Heart right ventricle (tissue), 16 donors: ENCODE results near the gene GRIK4. TPM values are rescaled to one million over a fixed set of nuclear protein-coding genes. Genes with fewer than 3 reads are reported as not detected.
A peak's percentile ranks its signal among the peaks of the same experiment; 100 is the strongest.

Source experiments
- ATAC-seq, 8 donors: fragments of 200-7000 bp; cut with Tn5 transposase; one replicate each; pipeline ENCODE4 v1.9.1; 2020; ENCODE audit warnings: mild to moderate bottlenecking in 8 of 8, moderate library complexity in 8 of 8, moderate number of reproducible peaks in 1 of 8
- DNase-seq, 2 donors: peaks; one replicate each; pipeline ENCODE4 v3.0.0-alpha.2; 2020
- H3K27ac ChIP-seq, 10 donors: fragments of 200-600 bp; sonication (generic) in 2 of 10; one replicate each; pipeline versions ENCODE4 v1.5.0 to v1.8.0; 2020 to 2022; ENCODE audit warnings: mild to moderate bottlenecking in 3 of 10
- H3K27me3 ChIP-seq, 7 donors: fragments of 200-600 bp; one replicate each; pipeline ENCODE4 v1.8.0; 2021 to 2022; ENCODE audit warnings: mild to moderate bottlenecking in 2 of 7
- H3K36me3 ChIP-seq, 9 donors: fragments of 200-600 bp; sonication (generic) in 1 of 9; one replicate each; pipeline versions ENCODE4 v1.5.0 to v1.8.0; 2020 to 2022; ENCODE audit warnings: mild to moderate bottlenecking in 2 of 9
- H3K4me1 ChIP-seq, 9 donors: fragments of 200-600 bp; sonication (generic) in 1 of 9; one replicate each; pipeline versions ENCODE4 v1.5.0 to v1.8.0; 2020 to 2022; ENCODE audit warnings: mild to moderate bottlenecking in 4 of 9
- H3K4me3 ChIP-seq, 10 donors: fragments of 200-600 bp; sonication (generic) in 2 of 10; one replicate each; pipeline versions ENCODE4 v1.5.0 to v1.8.0; 2020 to 2022; ENCODE audit warnings: mild to moderate bottlenecking in 7 of 10, moderate library complexity in 2 of 10
- H3K9me3 ChIP-seq, 11 donors: fragments of 200-600 bp in 10 of 11; sonication (generic) in 2 of 11; one replicate each; pipeline versions ENCODE4 v1.5.0 to v1.8.0; 2013 to 2022; ENCODE audit warnings: mild to moderate bottlenecking in 2 of 11, control low read depth in 1 of 11, moderate library complexity in 1 of 11
- CTCF ChIP-seq, 9 donors: fragments of 200-600 bp; sonication (generic) in 2 of 9; IDR thresholded peaks; one replicate each; pipeline versions ENCODE4 v1.5.0 to v1.8.0; 2021 to 2022; ENCODE audit warnings: antibody characterized with exemption in 9 of 9, mild to moderate bottlenecking in 5 of 9, moderate library complexity in 1 of 9
- WGBS, 2 donors: extraction: QIAGEN DNeasy Blood & Tissue Kit; methylation state at CpG; one replicate each; pipeline ENCODE4 v1.1.7; 2013; ENCODE audit warnings: inconsistent platforms in 1 of 2; 5-methylcytosine and 5-hydroxymethylcytosine counted together
- intact Hi-C, 10 donors: fragments of 100-400 bp; cut with DNase I; formaldehyde crosslinking; loops; one replicate each; pipeline versions ENCODE4 v1.11.1 to v1.14.2; 2022
- polyA plus RNA-seq, 2 donors: library from polyadenylated mRNA; stranded (reverse); fragments of 200-250 nt; gene quantifications; one replicate each; pipeline ENCODE4 v1.2.3, GENCODE V29; 2013
- total RNA-seq, 10 donors: library from RNA; stranded (reverse); fragmentation: NEBNext Ultra II Directional in 3 of 10; extraction: Animal tissue kit (Norgen Biotek cat#: 25700) in 3 of 10; gene quantifications; one replicate each; pipeline versions ENCODE4 v1.2.1 to v1.2.4, GENCODE V29; 2021 to 2023
- donor health status: Arrhythmogenic right ventricular cardiomyopathy.
- donor health status: ischemic (EF 13 %, LVEDD 7.1; RV severe dilation, severe dysfunction).
- donor health status: healthy with polysubstance abuse.
- donor health status: DM: no; HTN: yes; CAD: no.
- donor health status: DM: no; HTN: no; CAD: no.
- donor health status: ischemic (EF 25% LVEDD 6.9; RV normal size, moderate dysfunction).
- donor health status: ischemic (EF 25% LVEDD 5.7; RV mildly dilated, moderate dysfunction).
- donor health status: healthy.
- donor health status: DM: yes; HTN: yes; CAD: no.
- donor health status: Ischemic cardiomyopathy.
- donor health status: ischemic (EF 35%, LVEDD 5.7; RV mildly dilated, moderate dysfunction).
- donor health status: nonischemic (EF 11% LVEDD 7.7; RV severe dilation, severe dysfunction).
- donor health status: DM: yes; HTN: yes; CAD: no.
- donor health status: PGD.
- donor health status: ischemic (EF 29% LVEDD 5.4; RV normal size, mild dysfunction).
- donor health status: nonischemic (EF 23%, LVEDD 6.1; RV moderate dilation, normal function).

The GRIK4 gene
- total and polyA plus RNA-seq, 12 donors = 0.01 to 0.85 (median 0.37) TPM; not detected in 6

GRCh38 chr11:120832481-120833238, 321.1 kb downstream of the GRIK4 start:
- Histone ChIP-seq H3K4me1 (no peaks in the 10 kb centered on the region), H3K9me3 (no peaks in the 10 kb centered on the region), H3K27ac (no peak overlapping the region), H3K36me3 (no peaks in the 10 kb centered on the region), H3K4me3 (no peak overlapping the region), H3K27me3 (peaks cover 0 to 70% (median 35%) of the 10 kb centered on the region in 7 donors)
- ATAC-seq = peak in 2 of 8 donors; percentile 18 to 31
- no peak for TF ChIP-seq CTCF (IDR thresholded peaks at IDR 0.05)
- no peak for DNase-seq
- intact Hi-C loops = no loop called here
- WGBS, 2 donors = 35 to 38% methylated on average over 20 of the region's 20 CpGs

DNA sequence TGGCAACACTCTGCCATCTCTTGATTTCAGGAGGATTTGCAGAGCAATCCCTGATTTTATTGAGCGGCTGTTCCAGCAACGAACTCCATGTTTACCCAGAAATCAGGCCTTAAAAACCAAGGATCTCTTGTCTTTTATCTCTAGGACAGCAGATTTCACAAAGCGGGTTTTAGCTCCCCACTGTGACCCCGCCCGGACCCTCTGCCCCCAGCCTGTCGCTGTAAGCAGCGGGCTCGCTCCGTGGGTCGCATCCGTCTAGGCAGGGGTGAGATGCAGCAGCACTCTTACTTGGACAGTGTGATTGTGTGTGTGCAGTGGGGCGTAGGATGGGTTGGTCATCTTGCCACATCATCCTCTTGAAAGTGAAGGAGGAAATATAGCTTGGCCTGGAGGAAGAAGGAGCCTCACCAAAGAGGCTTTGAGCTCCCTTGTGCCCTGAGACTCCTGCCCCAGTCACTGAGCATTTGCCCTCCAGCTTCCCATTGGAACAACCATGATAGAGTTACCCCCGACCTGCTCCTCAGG, 323.2 kb downstream of the GRIK4 start:
- DNase-seq (no peak), ATAC-seq (no peak)
- Histone ChIP-seq H3K4me3 (no peak overlapping the region), H3K9me3 (no peaks in the 10 kb centered on the region), H3K36me3 (no peaks in the 10 kb centered on the region), H3K27ac (no peak overlapping the region), H3K27me3 (peaks cover 0 to 59% (median 19%) of the 10 kb centered on the region in 7 donors), H3K4me1 (no peaks in the 10 kb centered on the region)
- no peak for TF ChIP-seq CTCF (IDR thresholded peaks at IDR 0.05)
- 85 to 87% methylated on average over 13 of the region's 13 CpGs for WGBS, 2 donors
- intact Hi-C loops = no loop called here

- WGBS, 2 donors = 69 to 74% methylated on average over 11 of the region's 11 CpGs
- no peaks in the 10 kb centered on the region for H3K36me3 ChIP-seq
- H3K4me3 ChIP-seq = no peak overlapping the region
- no peaks in the 10 kb centered on the region for H3K4me1 ChIP-seq
- no peak for DNase-seq
- intact Hi-C loops = no loop called here
- H3K9me3 ChIP-seq = no peaks in the 10 kb centered on the region
- TF ChIP-seq CTCF (IDR thresholded peaks at IDR 0.05) = no peak
- no peak for ATAC-seq
- H3K27me3 ChIP-seq = peaks cover 0 to 56% (median 19%) of the 10 kb centered on the region in 7 donors
- no peak overlapping the region for H3K27ac ChIP-seq
These were observed 324.2 kb downstream of the GRIK4 start for GRCh38 chr11:120835601-120836228.

GRCh38 chr11:120837696-120838095, 326.1 kb downstream of the GRIK4 start:
- H3K4me1 ChIP-seq = no peaks in the 10 kb centered on the region
- no peaks in the 10 kb centered on the region for H3K9me3 ChIP-seq
- no peaks in the 10 kb centered on the region for H3K36me3 ChIP-seq
- H3K27ac ChIP-seq = no peak overlapping the region
- intact Hi-C loops = no loop called here
- DNase-seq (no peak), ATAC-seq (no peak)
- H3K4me3 ChIP-seq = no peak overlapping the region
- H3K27me3 ChIP-seq = peaks cover 0 to 37% (median 7%) of the 10 kb centered on the region in 7 donors
- TF ChIP-seq CTCF (IDR thresholded peaks at IDR 0.05) = no peak
- 50 to 58% methylated on average over 4 of the region's 4 CpGs for WGBS, 2 donors
